Activated CD4-positive, alpha-beta T cell treated with anti-CD3 and anti-CD28 coated beads for 48 hours (primary cell): Measurements from ENCODE around the gene GNAT3.

ENCODE experiments used
- DNase-seq: peaks from one replicate; pipeline ENCODE4 v3.0.0-alpha.2; 2020

GNAT3 gene

GRCh38 chr7:80460857-80461256 is 51.0 kb downstream of the GNAT3 start:
- no peak for DNase-seq

GRCh38 chr7:80459776-80460510 is 51.9 kb downstream of the GNAT3 start:
- DNase-seq, result no peak

GRCh38 chr7:80458822-80459725 is 52.8 kb downstream of the GNAT3 start:
- DNase-seq, result no peak

GRCh38 chr7:80453699-80454340 is 58.0 kb downstream of the GNAT3 start:
- DNase-seq, result no peak

GRCh38 chr7:80450621-80451308 is 61.1 kb downstream of the GNAT3 start:
- DNase-seq, result no peak

- no peak for DNase-seq
Measured at GRCh38 chr7:80449836-80450235, 62.0 kb downstream of the GNAT3 start.

GRCh38 chr7:80445351-80445750 is 66.5 kb downstream of the GNAT3 start:
- no peak for DNase-seq

- no peak for DNase-seq
Measured at GRCh38 chr7:80444811-80445210, 67.1 kb downstream of the GNAT3 start.

- no peak for DNase-seq
Measured at GRCh38 chr7:80443325-80443724, 68.5 kb downstream of the GNAT3 start.

- no peak for DNase-seq
Measured at GRCh38 chr7:80440883-80441282, 71.0 kb downstream of the GNAT3 start.

GRCh38 chr7:80439894-80440821 is 71.7 kb downstream of the GNAT3 start:
- DNase-seq, result no peak

GRCh38 chr7:80435521-80435920 is 76.3 kb downstream of the GNAT3 start:
- no peak for DNase-seq

- DNase-seq, result no peak
Measured at GRCh38 chr7:80434047-80434446, 77.8 kb downstream of the GNAT3 start.

- no peak for DNase-seq
Measured at GRCh38 chr7:80432166-80432565, 79.7 kb downstream of the GNAT3 start.

- no peak for DNase-seq
Measured at GRCh38 chr7:80429181-80429580, 82.7 kb downstream of the GNAT3 start.

- DNase-seq, result no peak
Measured at GRCh38 chr7:80428161-80429054, 83.5 kb downstream of the GNAT3 start.

GRCh38 chr7:80427218-80427617 is 84.6 kb downstream of the GNAT3 start:
- no peak for DNase-seq

GRCh38 chr7:80420876-80421275 is 91.0 kb downstream of the GNAT3 start:
- DNase-seq, result no peak

- DNase-seq, result no peak
Measured at GRCh38 chr7:80417211-80417793, 94.6 kb downstream of the GNAT3 start.

GRCh38 chr7:80415522-80415921 is 96.3 kb downstream of the GNAT3 start:
- no peak for DNase-seq
